Endothelial cell of umbilical vein (primary cell): Measurements from ENCODE around the gene TMEM151A. TPM values are rescaled to one million over a fixed set of nuclear protein-coding genes. Genes with fewer than 3 reads are reported as not detected.

Source experiments
- BruUV-seq: library from RNA; stranded (reverse); fragments of 400-500 nt; replicated peaks from 2 replicates; lab custom pipeline; 2021; lab: Mats Ljungman, UMichigan
- CTCF ChIA-PET: fragments of 300-600, 350-600 bp; sonication (Branson Sonifier 250); formaldehyde crosslinking; loops from one replicate; lab custom pipeline; 2021; ENCODE audit warnings: antibody characterized with exemption, inconsistent platforms; lab: Charles Lee
- POLR2A ChIA-PET: fragments of 300-600, 350-600 bp; sonication (Branson Sonifier 250); formaldehyde crosslinking; loops from one replicate; lab custom pipeline; 2021; ENCODE audit warnings: antibody characterized with exemption, inconsistent platforms; lab: Charles Lee
- DNase-seq: peaks from one replicate; pipeline ENCODE4 v3.0.0-alpha.2; 2011; ENCODE audit warnings: low read depth, low spot score
- FAIRE-seq: peaks from 2 replicates; lab custom pipeline; 2011; peaks lifted over from hg19 to GRCh38; lab: Jason Lieb, UNC
- H2AFZ ChIP-seq: 2 replicates; pipeline ENCODE4 v1.6.0; 2012; ENCODE audit warnings: low read depth, low read length, control low read depth, inconsistent platforms
- H3K27ac ChIP-seq: 2 replicates; pipeline ENCODE4 v1.5.1; 2011; ENCODE audit warnings: low read depth, mild to moderate bottlenecking, control low read depth, low read length, moderate library complexity; ENCODE audit not compliant: insufficient read depth
- H3K27me3 ChIP-seq, 2 experiments: 2 replicates each; pipeline versions ENCODE4 v1.6.0 to v1.6.1; 2011; ENCODE audit warnings: low read length in 2 of 2, mixed read lengths in 1 of 2; ENCODE audit not compliant: control insufficient read depth in 2 of 2, insufficient read depth in 2 of 2
- H3K36me3 ChIP-seq, 2 experiments: 2 replicates in 1 of 2; 3 replicates in 1 of 2; pipeline ENCODE4 v1.5.1; 2011; ENCODE audit warnings: low read length in 2 of 2, mild to moderate bottlenecking in 1 of 2, moderate library complexity in 1 of 2; ENCODE audit not compliant: control insufficient read depth in 2 of 2, insufficient read depth in 2 of 2; ENCODE audit errors: extremely low read depth in 1 of 2
- H3K4me1 ChIP-seq: 3 replicates; pipeline ENCODE4 v1.5.1; 2011; ENCODE audit warnings: mild to moderate bottlenecking, low read length; ENCODE audit not compliant: control insufficient read depth, insufficient read depth; ENCODE audit errors: extremely low read depth
- H3K4me2 ChIP-seq: 2 replicates; pipeline ENCODE4 v1.6.1; 2011; ENCODE audit warnings: low read length, control low read depth, mixed read lengths; ENCODE audit not compliant: insufficient read depth
- H3K4me3 ChIP-seq, 3 experiments: fragments of 200-600 bp in 1 of 3; sonication (generic), shearing (Covaris generic) in 1 of 3; replicated peaks in 1 of 3; 2 replicates each; pipeline ENCODE4 v1.5.1; 2011 to 2016; ENCODE audit warnings: control low read depth in 3 of 3, low read length in 3 of 3, mild to moderate bottlenecking in 2 of 3, inconsistent platforms in 1 of 3, low read depth in 1 of 3, moderate library complexity in 1 of 3; ENCODE audit not compliant: insufficient read depth in 1 of 3
- H3K79me2 ChIP-seq: 2 replicates; pipeline ENCODE4 v1.6.0; 2012; ENCODE audit warnings: low read length, inconsistent platforms; ENCODE audit not compliant: control insufficient read depth, insufficient read depth
- H3K9ac ChIP-seq: replicated peaks from 2 replicates; pipeline ENCODE3; 2011; ENCODE audit warnings: low read length, control low read depth; ENCODE audit not compliant: insufficient read depth; ENCODE audit errors: extremely low read depth
- H3K9me1 ChIP-seq: replicated peaks from 3 replicates; pipeline ENCODE4 v1.6.0; 2011; ENCODE audit warnings: mild to moderate bottlenecking, low read length; ENCODE audit not compliant: control insufficient read depth, insufficient read depth; ENCODE audit errors: extremely low read depth
- H3K9me3 ChIP-seq: replicated peaks from 2 replicates; pipeline ENCODE4 v1.5.1; 2012; ENCODE audit warnings: low read length, inconsistent platforms; ENCODE audit not compliant: control insufficient read depth, insufficient read depth
- H4K20me1 ChIP-seq: replicated peaks from 2 replicates; pipeline ENCODE3; 2011; ENCODE audit warnings: mild to moderate bottlenecking, low read length; ENCODE audit not compliant: control insufficient read depth, insufficient read depth; ENCODE audit errors: extremely low read depth
- EZH2 ChIP-seq: IDR thresholded peaks from 2 replicates; pipeline ENCODE4 v1.6.1; 2012; ENCODE audit warnings: borderline replicate concordance, low read depth, mild to moderate bottlenecking, moderate library complexity, low read length, inconsistent platforms; ENCODE audit not compliant: severe bottlenecking
- FOS ChIP-seq: IDR thresholded peaks from 2 replicates; pipeline ENCODE4 v1.6.1; 2011; ENCODE audit warnings: mild to moderate bottlenecking, low read length, moderate library complexity, borderline replicate concordance; ENCODE audit not compliant: insufficient read depth
- JUN ChIP-seq: IDR thresholded peaks from 2 replicates; pipeline ENCODE4 v1.6.1; 2011; ENCODE audit warnings: borderline replicate concordance, low read depth; ENCODE audit not compliant: insufficient read length, insufficient read depth
- MAX ChIP-seq: IDR thresholded peaks from 2 replicates; pipeline ENCODE4 v1.6.1; 2011; ENCODE audit not compliant: insufficient read depth, insufficient read length
- POLR2A ChIP-seq: IDR thresholded peaks from 2 replicates; pipeline ENCODE4 v1.6.1; 2012; ENCODE audit warnings: low read depth, mild to moderate bottlenecking, control low read depth, low read length
- POLR2AphosphoS5 ChIP-seq: IDR thresholded peaks from 2 replicates; pipeline ENCODE4 v1.6.1; 2012; ENCODE audit warnings: low read depth, mild to moderate bottlenecking, control low read depth, low read length, moderate library complexity; ENCODE audit not compliant: insufficient read depth
- dilution Hi-C: fragments of 300-500 bp; cut with MboI; formaldehyde crosslinking; loops from one replicate; pipeline ENCODE4 v1.15.0; 2019; ENCODE audit warnings: low sequenced_read_pairs; ENCODE audit not compliant: extremely low pct_ligation_motif_present
- intact Hi-C: fragments of 100-400 bp; cut with micrococcal nuclease; formaldehyde crosslinking; loops from one replicate; pipeline ENCODE4 v1.10.0; 2022
- polyA plus RNA-seq, 4 experiments: library from polyadenylated mRNA; depleted of rRNA in 3 of 4; stranded (reverse) in 3 of 4; unstranded in 1 of 4; fragments of >200 nt; gene quantifications; 2 replicates each; pipeline versions ENCODE4 v1.2.1 to v1.2.3, GENCODE V29; 2011 to 2012; ENCODE audit warnings: missing spikeins in 1 of 4
- total RNA-seq: library from RNA; stranded (reverse); gene quantifications from 2 replicates; pipeline ENCODE4 v1.2.3, GENCODE V29; 2021
- TF ChIP-seq, protein P1 (sequence below), 2 donors: IDR thresholded peaks; 1 replicate in 1 of 2; 2 replicates in 1 of 2; pipeline ENCODE4 v1.5.1; 2011; ENCODE audit warnings: low read length in 2 of 2, mild to moderate bottlenecking in 2 of 2, moderate library complexity in 2 of 2, control low read depth in 1 of 2, inconsistent platforms in 1 of 2, low read depth in 1 of 2; ENCODE audit not compliant: insufficient read depth in 1 of 2; ENCODE audit errors: extremely low read depth in 1 of 2

Gene TMEM151A
- total and polyA plus RNA-seq, 2 donors (not counting 3 experiments of a cell fraction or from before 2014, with no cell fraction given), result not detected

DNA sequence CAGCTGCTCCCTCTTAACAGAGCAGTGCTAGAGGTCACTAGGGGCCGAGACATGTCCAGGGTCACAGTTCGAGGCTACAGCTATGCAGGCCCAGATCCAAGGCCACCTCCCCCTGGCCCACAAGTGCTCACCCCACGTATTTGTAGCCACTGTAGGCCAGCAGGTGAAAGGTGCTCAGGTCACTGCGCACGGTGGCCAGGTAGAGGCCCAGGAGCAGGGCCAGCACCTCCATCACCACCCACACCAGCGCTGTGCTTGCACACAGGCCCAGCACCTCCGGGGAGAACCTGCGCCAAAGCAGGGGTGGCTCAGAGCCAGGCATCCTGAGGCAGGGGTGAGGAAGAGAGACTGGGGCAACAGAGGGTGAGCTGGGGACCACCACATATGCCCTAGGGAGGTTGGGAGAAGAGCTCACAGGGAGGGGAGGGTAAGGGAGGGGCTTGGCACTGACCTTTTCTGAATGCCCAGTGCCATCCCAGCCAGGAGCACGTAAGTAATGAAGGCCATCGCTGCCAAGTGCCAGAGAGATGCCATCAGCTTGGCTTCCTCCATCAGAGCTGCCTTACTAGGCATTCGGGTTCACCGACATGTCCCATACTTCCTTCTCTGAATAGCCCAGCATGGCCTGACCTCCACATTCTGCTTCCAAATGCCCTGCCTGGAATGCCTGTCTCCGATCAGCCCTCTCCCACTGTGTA is 6.3 kb upstream of the TMEM151A start:
- ChIA-PET CTCF (interaction anchor here (1.3 to 2.1 kb wide), 3 partner anchors 27 to 63 kb away, joined by 3 to 10 read pairs (median 6); partner anchors contain the start of gene RIN1), POLR2A (no interaction called here)
- intact Hi-C loops (no loop called here), dilution Hi-C loops (no loop called here)
- no peak overlapping the region for H3K27ac ChIP-seq
- DNase-seq, result no peak
- H3K9me1 ChIP-seq, result no peaks in the 10 kb centered on the region
- no peak for FAIRE-seq
- H3K9ac ChIP-seq, result no peak overlapping the region
- no peaks in the 10 kb centered on the region for H3K9me3 ChIP-seq
- BruUV-seq, result no TSS peak
- peaks cover 0 to 7% of the 10 kb centered on the region in 2 experiments for H3K36me3 ChIP-seq
- peaks cover 13% of the 10 kb centered on the region for H3K4me1 ChIP-seq
- peaks cover 12% of the 10 kb centered on the region for H3K79me2 ChIP-seq
- no peak overlapping the region for H3K4me2 ChIP-seq
- no peak for TF ChIP-seq JUN
- TF ChIP-seq POLR2AphosphoS5, result no peak
- TF ChIP-seq, protein P1, sequence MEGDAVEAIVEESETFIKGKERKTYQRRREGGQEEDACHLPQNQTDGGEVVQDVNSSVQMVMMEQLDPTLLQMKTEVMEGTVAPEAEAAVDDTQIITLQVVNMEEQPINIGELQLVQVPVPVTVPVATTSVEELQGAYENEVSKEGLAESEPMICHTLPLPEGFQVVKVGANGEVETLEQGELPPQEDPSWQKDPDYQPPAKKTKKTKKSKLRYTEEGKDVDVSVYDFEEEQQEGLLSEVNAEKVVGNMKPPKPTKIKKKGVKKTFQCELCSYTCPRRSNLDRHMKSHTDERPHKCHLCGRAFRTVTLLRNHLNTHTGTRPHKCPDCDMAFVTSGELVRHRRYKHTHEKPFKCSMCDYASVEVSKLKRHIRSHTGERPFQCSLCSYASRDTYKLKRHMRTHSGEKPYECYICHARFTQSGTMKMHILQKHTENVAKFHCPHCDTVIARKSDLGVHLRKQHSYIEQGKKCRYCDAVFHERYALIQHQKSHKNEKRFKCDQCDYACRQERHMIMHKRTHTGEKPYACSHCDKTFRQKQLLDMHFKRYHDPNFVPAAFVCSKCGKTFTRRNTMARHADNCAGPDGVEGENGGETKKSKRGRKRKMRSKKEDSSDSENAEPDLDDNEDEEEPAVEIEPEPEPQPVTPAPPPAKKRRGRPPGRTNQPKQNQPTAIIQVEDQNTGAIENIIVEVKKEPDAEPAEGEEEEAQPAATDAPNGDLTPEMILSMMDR (IDR thresholded peaks at IDR 0.05; ENCODE audit: extremely low read depth in 1 of 2, insufficient read depth in 1 of 2, low read depth in 1 of 2, low read length in 2 of 2), result no peak
- TF ChIP-seq FOS, result no peak
- TF ChIP-seq EZH2, result no peak
- no peak for TF ChIP-seq MAX
- no peak for TF ChIP-seq POLR2A
- H3K4me3 ChIP-seq, result no peak overlapping the region
- H2AFZ ChIP-seq, result no peak overlapping the region
- no peaks in the 10 kb centered on the region for H4K20me1 ChIP-seq
- H3K27me3 ChIP-seq, result no peaks in the 10 kb centered on the region
